AG04450 (cell line): ENCODE measurements around the gene FAM3A. TPM values are rescaled to one million over a fixed set of nuclear protein-coding genes. Genes with fewer than 3 reads are reported as not detected.
"Not testable (repeated sequence)": the region's sequence is repeated elsewhere in the genome, so short reads cannot be mapped to it uniquely, and the experiment has no call there.

Experiments
- CTCF ChIA-PET: fragments of 300-600, 350-600 bp; formaldehyde crosslinking; extraction: SDS; loops from one replicate; lab custom pipeline; 2022; ENCODE audit warnings: antibody characterized with exemption, inconsistent platforms; lab: Charles Lee
- POLR2A ChIA-PET: fragments of 350-600 bp; formaldehyde crosslinking; extraction: SDS; loops from one replicate; lab custom pipeline; 2021; ENCODE audit warnings: antibody characterized with exemption, inconsistent platforms; lab: Yijun Ruan, JAX
- DNase-seq: peaks from one replicate; pipeline ENCODE4 v3.0.0-alpha.2; 2011; ENCODE audit warnings: low read depth, low spot score
- H3K27ac ChIP-seq: one replicate; pipeline ENCODE4 v1.5.1; 2012; ENCODE audit warnings: low read depth, low read length, control low read depth
- H3K27me3 ChIP-seq: one replicate; pipeline ENCODE4 v1.6.0; 2012; ENCODE audit warnings: low read length; ENCODE audit not compliant: control insufficient read depth, insufficient read depth
- H3K4me3 ChIP-seq: 2 replicates; pipeline ENCODE4 v1.5.1; 2011; ENCODE audit warnings: mild to moderate bottlenecking, low read depth, low read length, control low read depth
- H3K9me3 ChIP-seq: 2 replicates; pipeline ENCODE4 v1.5.1; 2012; ENCODE audit warnings: low read length; ENCODE audit not compliant: control insufficient read depth, insufficient read depth
- CTCF ChIP-seq: IDR thresholded peaks from 2 replicates; pipeline ENCODE4 v1.5.1; 2011; ENCODE audit warnings: low read depth, low read length, control low read depth, inconsistent platforms
- polyA plus RNA-seq: library from polyadenylated mRNA; depleted of rRNA; stranded (reverse); fragments of >200 nt; gene quantifications from 2 replicates; pipeline ENCODE4 v1.2.3, GENCODE V29; 2011

The FAM3A gene
- polyA plus RNA-seq, 1 experiment: 15.5 TPM

DNA sequence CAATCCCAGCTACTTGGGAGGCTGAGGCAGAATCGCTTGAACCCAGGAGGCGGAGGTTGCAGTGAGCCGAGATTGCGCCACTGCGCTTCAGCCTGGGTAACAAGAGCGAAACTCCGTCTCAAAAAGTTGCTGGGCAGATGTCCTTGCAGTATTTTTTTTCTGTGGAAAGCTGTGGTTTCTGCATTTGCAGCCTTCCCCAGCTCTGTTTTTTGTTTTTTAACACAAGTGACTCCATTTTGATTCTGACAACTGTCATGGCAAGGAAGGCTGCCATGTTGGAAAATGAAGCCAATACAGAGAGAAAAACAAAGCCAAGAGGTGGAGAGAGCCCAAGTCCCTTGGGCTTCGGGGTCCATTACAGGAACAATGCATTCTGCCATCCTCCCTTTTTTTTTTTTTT, 13.9 kb downstream of the FAM3A start:
- Histone ChIP-seq H3K27me3 (no peaks in the 10 kb centered on the region), H3K27ac (no peak overlapping the region), H3K4me3 (no peak overlapping the region), H3K9me3 (no peaks in the 10 kb centered on the region)
- ChIA-PET CTCF (interaction anchor here (0.6 to 0.7 kb wide), 2 partner anchors 50 to 91 kb away, joined by 3 read pairs; partner anchors contain the start of gene TAFAZZIN), POLR2A (interaction anchor here (0.6 kb wide), 1 partner anchor 9 kb away, joined by 8 read pairs; no protein-coding TSS in a partner anchor)
- DNase-seq: no peak
- no peak for TF ChIP-seq CTCF

DNA sequence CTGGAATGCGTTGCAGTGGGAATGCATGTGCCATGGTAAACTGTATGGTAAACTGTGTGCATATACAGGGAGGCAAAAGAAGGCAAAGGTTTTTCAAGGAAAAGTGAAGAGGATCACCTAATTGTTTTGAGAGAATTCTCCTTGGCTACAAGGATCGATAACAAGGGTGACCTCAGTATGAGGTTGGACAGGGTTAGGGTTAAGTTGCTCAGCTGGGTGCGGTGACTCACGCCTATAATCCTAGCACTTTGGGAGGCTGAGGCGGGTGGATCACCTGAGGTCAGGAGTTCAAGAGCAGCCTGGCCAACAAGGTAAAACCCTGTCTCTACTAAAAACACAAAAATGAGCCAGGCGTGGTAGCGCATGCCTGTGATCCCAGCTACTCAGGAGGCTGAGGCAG, 14.6 kb downstream of the FAM3A start:
- CTCF ChIA-PET: interaction anchor here (0.6 kb wide), 1 partner anchor 49 kb away, joined by 3 read pairs; no protein-coding TSS in a partner anchor
- not testable (repeated sequence) for H3K9me3 ChIP-seq, DNase-seq, H3K27ac ChIP-seq, H3K4me3 ChIP-seq, H3K27me3 ChIP-seq
- POLR2A ChIA-PET: interaction anchor here (0.6 kb wide), 1 partner anchor 8 kb away, joined by 8 read pairs; no protein-coding TSS in a partner anchor

GRCh38 chrX:154496591-154497137, 19.4 kb downstream of the FAM3A start:
- POLR2A ChIA-PET, H3K27ac ChIP-seq, H3K9me3 ChIP-seq, H3K27me3 ChIP-seq, CTCF ChIA-PET, DNase-seq, H3K4me3 ChIP-seq: not testable (repeated sequence)

GRCh38 chrX:154495472-154495922, 20.5 kb downstream of the FAM3A start:
- no peaks in the 10 kb centered on the region for H3K9me3 ChIP-seq
- H3K4me3 ChIP-seq: no peak overlapping the region
- ChIA-PET POLR2A (no interaction called here), CTCF (no interaction called here)
- H3K27me3 ChIP-seq: no peaks in the 10 kb centered on the region
- DNase-seq: no peak
- no peak overlapping the region for H3K27ac ChIP-seq
- TF ChIP-seq CTCF: no peak

GRCh38 chrX:154494715-154495114, 21.3 kb downstream of the FAM3A start:
- ChIA-PET CTCF (no interaction called here), POLR2A (no interaction called here)

More at GRCh38 chrX:154494715-154495114, 21.3 kb downstream of the FAM3A start:
- Histone ChIP-seq H3K27me3 (no peaks in the 10 kb centered on the region), H3K4me3 (no peak overlapping the region), H3K9me3 (no peaks in the 10 kb centered on the region), H3K27ac (no peak overlapping the region)
- no peak for DNase-seq
- no peak for TF ChIP-seq CTCF
